DMS153 treated with DMSO at 0.1 percent for 48 hours (cell line): Measurements from ENCODE around the gene CPT1A.

Source experiments
- DNase-seq: peaks from one replicate; lab custom pipeline; 2025; ENCODE audit not compliant: unreplicated experiment; lab: John Stamatoyannopoulos, UW

Gene CPT1A

GRCh38 chr11:68854273-68854958 lies 12.7 kb upstream of the CPT1A start:
- DNase-seq = no peak

DNA sequence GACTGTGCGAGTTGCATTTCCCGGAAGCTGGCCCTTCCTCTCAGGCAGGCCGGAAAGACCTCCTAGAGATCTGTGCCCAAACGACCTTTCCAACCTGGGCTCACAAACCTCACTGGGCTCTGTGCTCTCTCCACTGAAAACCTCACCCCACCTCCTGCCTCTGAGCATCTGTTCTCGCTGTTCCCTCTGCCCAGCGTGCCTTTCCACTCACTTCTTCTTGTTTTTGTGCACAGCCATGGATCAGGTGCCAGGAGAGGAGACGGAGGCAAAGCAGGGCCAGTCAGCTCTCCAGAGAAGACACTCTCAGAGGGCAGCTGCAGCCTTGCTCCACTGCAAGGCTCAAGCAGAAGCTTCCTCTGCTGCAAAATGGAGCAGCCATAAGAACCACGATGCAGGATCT lies 10.9 kb upstream of the CPT1A start:
- DNase-seq = no peak

GRCh38 chr11:68848429-68848828 lies 6.7 kb upstream of the CPT1A start:
- DNase-seq = no peak

- no peak for DNase-seq
Observed at GRCh38 chr11:68847395-68847794, 5.7 kb upstream of the CPT1A start.

- DNase-seq = no peak
Observed at GRCh38 chr11:68845351-68846002, 3.8 kb upstream of the CPT1A start.

- DNase-seq = no peak
Observed at GRCh38 chr11:68844801-68845200, 3.1 kb upstream of the CPT1A start.

- no peak for DNase-seq
Observed at GRCh38 chr11:68844376-68844775, 2.7 kb upstream of the CPT1A start.

DNA sequence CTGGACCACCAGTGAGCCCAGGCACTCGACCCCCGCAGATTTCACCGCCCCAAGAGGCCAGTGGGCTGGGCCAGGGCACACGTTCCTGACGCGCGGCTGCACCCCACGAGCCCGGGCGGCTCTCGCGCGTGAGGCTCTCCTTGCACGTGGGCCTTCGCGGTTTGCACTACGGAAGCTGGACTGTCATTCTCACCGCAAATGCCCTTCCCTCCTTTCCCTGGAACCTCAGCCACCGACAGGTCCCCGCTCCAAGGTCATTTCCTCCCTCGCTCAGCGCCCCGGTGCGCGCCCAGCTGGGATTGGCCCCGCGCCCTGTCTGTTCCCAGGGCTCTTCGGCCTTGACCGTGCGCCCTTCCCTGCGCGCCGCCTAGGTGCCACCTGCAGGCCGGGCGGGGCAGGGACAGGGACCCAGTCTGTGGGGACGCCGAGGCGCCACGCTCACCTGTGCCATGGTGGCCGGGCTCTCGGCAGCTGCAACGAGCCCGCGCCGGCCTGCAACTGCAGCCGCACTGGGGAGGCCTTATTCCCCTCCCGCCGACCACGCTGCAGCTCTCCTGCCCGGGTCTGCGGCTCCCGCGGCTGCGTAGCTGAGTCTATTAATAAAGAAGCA lies 2.1 kb upstream of the CPT1A start:
- DNase-seq = peak; percentile 94

DNA sequence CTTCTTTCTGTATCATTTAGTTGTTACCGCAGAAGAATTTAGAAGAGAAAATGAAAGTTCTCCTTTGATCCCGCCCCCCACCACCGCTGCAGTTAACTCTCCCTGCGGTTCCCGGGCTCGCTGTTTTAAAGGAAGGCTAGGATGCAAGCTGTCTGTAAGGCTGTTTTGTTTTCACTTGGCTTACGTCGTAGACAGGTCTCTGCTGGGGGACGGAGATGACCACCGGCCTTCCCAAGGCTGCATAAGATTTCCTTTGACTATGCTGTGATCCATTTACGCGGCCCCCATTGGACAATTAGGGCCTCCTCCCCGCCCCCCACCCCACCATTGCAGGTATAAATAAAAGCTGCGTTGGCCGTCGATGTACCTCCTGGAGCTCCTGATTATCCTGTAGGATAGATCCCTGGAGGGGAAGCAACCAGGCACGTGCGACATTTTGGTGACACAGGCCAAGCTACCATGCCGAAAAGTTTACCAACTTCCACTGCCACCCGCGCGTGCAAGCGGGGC lies 1.4 kb upstream of the CPT1A start:
- peak; percentile 25 for DNase-seq

DNA sequence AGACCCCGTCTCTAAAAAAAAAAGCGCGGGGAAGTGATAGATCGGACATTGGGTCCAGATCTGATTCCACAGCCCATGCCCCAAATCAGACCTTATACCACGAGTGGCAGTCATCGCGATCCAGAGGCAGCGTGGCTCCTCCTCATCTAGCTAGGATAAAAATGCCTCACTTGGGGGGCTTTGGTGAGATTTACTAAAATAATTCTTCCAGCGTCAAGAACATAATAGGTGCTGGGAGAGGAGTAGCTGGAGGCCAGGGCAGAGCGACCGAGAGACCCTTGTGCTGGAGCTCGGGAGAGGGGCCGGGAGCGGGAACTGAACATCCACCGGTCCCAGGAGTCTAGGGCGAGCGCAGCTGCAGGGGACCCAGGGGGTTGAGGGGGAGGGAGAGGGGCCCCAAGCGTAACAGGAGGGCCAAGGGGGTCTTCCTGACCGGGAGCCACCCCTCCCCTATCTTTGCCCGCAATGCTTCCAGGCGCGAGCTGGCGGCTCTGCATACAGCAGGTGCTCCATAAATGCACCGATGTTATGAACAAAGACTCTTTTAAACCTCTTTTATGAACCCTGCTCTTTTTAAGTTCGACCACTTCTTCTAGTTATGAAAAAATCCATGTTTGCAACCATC lies 823 bp upstream of the CPT1A start:
- DNase-seq = no peak

GRCh38 chr11:68840661-68841653 lies 759 bp downstream of the CPT1A start:
- peak; percentile 13 for DNase-seq

DNA sequence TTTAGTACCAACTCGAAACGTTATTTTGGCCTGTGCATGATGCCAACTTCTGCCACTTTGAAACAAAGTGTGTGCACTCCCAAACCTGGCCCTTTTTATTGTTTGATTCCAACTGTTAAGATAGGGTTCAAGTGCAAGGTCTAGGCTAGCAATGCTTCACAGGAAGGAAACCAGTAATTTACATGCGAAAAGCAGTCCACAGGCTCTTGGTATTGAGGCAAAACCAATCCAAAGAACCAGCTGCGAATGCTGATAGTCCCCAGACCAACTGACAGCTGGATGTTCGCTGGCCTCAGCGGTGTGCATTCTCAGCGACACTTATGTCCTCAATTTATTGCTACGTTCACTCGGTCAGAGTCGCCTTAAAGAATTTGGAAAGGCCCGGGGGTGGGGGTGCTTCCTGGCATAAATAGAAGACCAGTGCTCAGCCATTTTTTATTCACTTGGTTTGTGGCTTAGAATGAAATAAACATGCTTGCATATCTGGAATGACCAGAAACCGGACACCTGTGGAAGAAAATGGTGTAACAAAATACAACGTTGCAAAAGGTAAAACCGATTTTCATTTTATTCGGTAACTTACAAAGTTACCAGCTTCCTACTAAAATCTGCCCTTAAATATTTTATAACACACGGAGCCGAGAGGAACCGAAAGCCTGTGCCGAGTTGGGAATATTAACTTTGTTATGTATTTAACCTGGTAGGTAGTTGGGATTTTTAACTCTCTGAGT lies 1.6 kb downstream of the CPT1A start:
- peak; percentile 27 for DNase-seq

- DNase-seq = peak; percentile 77
Observed at GRCh38 chr11:68839054-68839865, 2.5 kb downstream of the CPT1A start.

DNA sequence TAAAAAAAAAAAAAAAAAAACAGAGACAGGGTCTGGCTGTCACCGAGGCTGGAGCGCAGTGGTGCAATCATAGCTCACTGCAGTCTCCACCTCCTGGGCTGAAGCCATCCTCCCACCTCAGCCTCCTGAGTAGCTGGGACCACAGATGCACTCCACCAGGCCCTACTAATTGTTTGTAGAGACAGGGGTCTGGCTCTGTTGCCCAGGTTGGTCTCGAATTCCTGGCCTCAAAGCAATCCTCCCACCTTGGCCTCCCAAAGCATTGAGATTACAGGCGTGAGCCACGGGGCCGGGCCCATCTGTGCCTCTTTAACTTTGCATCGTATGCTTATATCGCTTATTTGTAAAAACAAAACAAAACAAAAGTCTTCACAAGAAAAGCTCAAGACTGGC lies 3.1 kb downstream of the CPT1A start:
- no peak for DNase-seq

GRCh38 chr11:68837583-68838571 lies 3.8 kb downstream of the CPT1A start:
- DNase-seq = no peak

DNA sequence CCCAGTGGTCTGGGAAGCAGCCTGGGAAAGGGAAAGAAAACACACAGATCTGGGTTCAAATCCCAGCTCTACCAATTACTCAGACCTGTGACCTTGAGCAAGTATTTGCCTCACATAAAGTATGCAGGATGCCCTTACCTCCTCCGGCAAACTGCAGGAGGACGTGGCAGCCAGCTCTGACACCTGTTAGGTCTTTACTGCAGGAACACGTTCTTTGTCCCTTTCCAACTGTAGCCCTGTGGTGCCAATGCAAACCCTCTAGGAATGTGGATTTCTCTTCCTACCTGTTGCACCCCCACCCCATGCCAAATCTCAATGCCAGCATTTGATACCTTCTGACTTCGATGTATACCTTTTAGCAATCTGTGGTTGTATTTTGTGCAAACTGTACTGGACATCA lies 6.0 kb downstream of the CPT1A start:
- no peak for DNase-seq

GRCh38 chr11:68835328-68835727 lies 6.4 kb downstream of the CPT1A start:
- no peak for DNase-seq
